Measurements from ENCODE around the gene MPST.

GRCh38 chr22:37074537-37074936 lies 55.0 kb downstream of the MPST start:
- TF ChIP-seq POLR2A (IDR thresholded peaks at IDR 0.05) (no peak), CTCF (IDR thresholded peaks at IDR 0.05) (no peak), POLR2AphosphoS5 (IDR thresholded peaks at IDR 0.05) (no peak)
